HEK293 (cell line): Measurements from ENCODE around the gene PRX.

Source experiments
- KLF8 ChIP-seq: fragments of 450-650 bp; formaldehyde crosslinking; IDR thresholded peaks from 2 replicates; pipeline ENCODE4 v1.5.1; 2016; ENCODE audit warnings: missing biosample characterization, missing genetic modification characterization
- MEIS1 ChIP-seq: sonication (generic); formaldehyde crosslinking; IDR thresholded peaks from 2 replicates; pipeline ENCODE4 v1.8.1; 2022; ENCODE audit warnings: missing genetic modification reagents, mild to moderate bottlenecking, borderline replicate concordance
- PRDM10 ChIP-seq: fragments of 450-650 bp; formaldehyde crosslinking; IDR thresholded peaks from 2 replicates; pipeline ENCODE4 v1.5.1; 2016; ENCODE audit warnings: missing biosample characterization, missing genetic modification characterization
- PRDM2 ChIP-seq: fragments of 450-650 bp; formaldehyde crosslinking; IDR thresholded peaks from 2 replicates; pipeline ENCODE4 v1.5.1; 2016; ENCODE audit warnings: missing biosample characterization, missing genetic modification characterization, borderline replicate concordance
- SCRT1 ChIP-seq: fragments of 450-650 bp; formaldehyde crosslinking; IDR thresholded peaks from 2 replicates; pipeline ENCODE4 v1.5.1; 2016; ENCODE audit warnings: missing biosample characterization, missing genetic modification characterization, borderline replicate concordance
- TRIM28 ChIP-seq: IDR thresholded peaks from 2 replicates; pipeline ENCODE4 v1.6.1; 2011; ENCODE audit warnings: low read length, control low read depth, borderline replicate concordance
- YY1 ChIP-seq: fragments of 450-650 bp; formaldehyde crosslinking; IDR thresholded peaks from 2 replicates; pipeline ENCODE4 v1.5.1; 2018; ENCODE audit warnings: missing biosample characterization, missing genetic modification characterization
- ZBTB11 ChIP-seq: fragments of 450-650 bp; formaldehyde crosslinking; conservative IDR thresholded peaks from 2 replicates; pipeline ENCODE4 v1.5.1; 2016; ENCODE audit warnings: low read depth, missing biosample characterization, missing genetic modification characterization
- ZBTB44 ChIP-seq: fragments of 450-650 bp; IDR thresholded peaks from 2 replicates; pipeline ENCODE4 v1.5.1; 2018; ENCODE audit warnings: missing biosample characterization, mild to moderate bottlenecking, missing genetic modification characterization
- ZBTB8A ChIP-seq: fragments of 450-650 bp; formaldehyde crosslinking; IDR thresholded peaks from 2 replicates; pipeline ENCODE4 v1.5.1; 2016; ENCODE audit warnings: missing biosample characterization, missing genetic modification characterization
- ZFHX2 ChIP-seq: fragments of 450-650 bp; formaldehyde crosslinking; conservative IDR thresholded peaks from 2 replicates; pipeline ENCODE4 v1.5.1; 2016; ENCODE audit warnings: missing biosample characterization, missing genetic modification characterization
- ZNF175 ChIP-seq: fragments of 450-650 bp; formaldehyde crosslinking; IDR thresholded peaks from 2 replicates; pipeline ENCODE4 v1.5.1; 2016; ENCODE audit warnings: missing biosample characterization, missing genetic modification characterization
- ZNF354C ChIP-seq: fragments of 450-650 bp; formaldehyde crosslinking; IDR thresholded peaks from 2 replicates; pipeline ENCODE4 v1.5.1; 2016; ENCODE audit warnings: missing biosample characterization, missing genetic modification characterization, low read depth, borderline replicate concordance
- ZNF488 ChIP-seq: fragments of 450-650 bp; formaldehyde crosslinking; IDR thresholded peaks from 2 replicates; pipeline ENCODE4 v1.5.1; 2016; ENCODE audit warnings: missing biosample characterization, missing genetic modification characterization
- ZNF561 ChIP-seq: fragments of 450-650 bp; IDR thresholded peaks from 2 replicates; pipeline ENCODE4 v1.5.1; 2018; ENCODE audit warnings: missing biosample characterization, missing genetic modification characterization, borderline replicate concordance
- ZNF621 ChIP-seq: fragments of 450-650 bp; formaldehyde crosslinking; IDR thresholded peaks from 2 replicates; pipeline ENCODE4 v1.5.1; 2017; ENCODE audit warnings: missing biosample characterization, missing genetic modification characterization
- ZNF624 ChIP-seq: fragments of 450-650 bp; formaldehyde crosslinking; IDR thresholded peaks from 2 replicates; pipeline ENCODE4 v1.5.1; 2017; ENCODE audit warnings: missing biosample characterization, missing genetic modification characterization
- ZNF629 ChIP-seq: fragments of 450-650 bp; formaldehyde crosslinking; IDR thresholded peaks from 2 replicates; pipeline ENCODE4 v1.5.1; 2017; ENCODE audit warnings: missing biosample characterization, missing genetic modification characterization
- ZNF660 ChIP-seq: fragments of 450-650 bp; IDR thresholded peaks from 2 replicates; pipeline ENCODE4 v1.5.1; 2018; ENCODE audit warnings: missing biosample characterization, mild to moderate bottlenecking, missing genetic modification characterization
- ZNF830 ChIP-seq: fragments of 450-650 bp; IDR thresholded peaks from 2 replicates; pipeline ENCODE4 v1.5.0; 2018; ENCODE audit warnings: missing biosample characterization, missing genetic modification characterization, low read depth, mild to moderate bottlenecking, moderate library complexity
- ZSCAN4 ChIP-seq: fragments of 450-650 bp; formaldehyde crosslinking; IDR thresholded peaks from 2 replicates; pipeline ENCODE4 v1.5.1; 2017; ENCODE audit warnings: missing biosample characterization, missing genetic modification characterization

Gene PRX

GRCh38 chr19:40444000-40444824, 31.0 kb upstream of the PRX start, which contains the start of gene SERTAD3 (continued):
- TF ChIP-seq ZBTB11 (tag by site-specific recombination): peak; percentile 4; the same call in 1 of the 2 replicates
- no peak for TF ChIP-seq ZNF830 (tag by site-specific recombination)
- no peak for TF ChIP-seq MEIS1 (CRISPR knock-in tag)
- no peak for TF ChIP-seq ZNF624 (tag by site-specific recombination)
- TF ChIP-seq PRDM10 (tag by site-specific recombination): peak; percentile 97
- TF ChIP-seq ZSCAN4 (tag by site-specific recombination): 0 out of 2 replicates have a peak, but pooled peaks have one; percentile 7
- TF ChIP-seq ZNF660 (tag by site-specific recombination): peak; percentile 87
- TF ChIP-seq SCRT1 (tag by site-specific recombination): peak; percentile 63
- TF ChIP-seq ZBTB44 (tag by site-specific recombination): peak; percentile 68
- TF ChIP-seq TRIM28: no peak
- TF ChIP-seq PRDM2 (tag by site-specific recombination): no peak; the same call in 1 of the 2 replicates
- TF ChIP-seq KLF8 (tag by site-specific recombination): peak; percentile 100
- TF ChIP-seq ZBTB8A (tag by site-specific recombination): peak; percentile 77; the same call in 1 of the 2 replicates
- TF ChIP-seq ZNF561: peak; percentile 98
- peak; percentile 100 for TF ChIP-seq ZNF629 (tag by site-specific recombination)
- TF ChIP-seq ZNF354C (tag by site-specific recombination): no peak
- TF ChIP-seq ZFHX2 (tag by site-specific recombination): peak; percentile 93
- no peak for TF ChIP-seq ZNF175
- TF ChIP-seq ZNF488 (tag by site-specific recombination): no peak
- no peak; the same call in 1 of the 2 replicates for TF ChIP-seq YY1 (tag by site-specific recombination)
- no peak for TF ChIP-seq ZNF621
